Glomerular visceral epithelial cell (primary cell): ENCODE measurements around the gene PLA2G5.
"Not testable (repeated sequence)": the region's sequence is repeated elsewhere in the genome, so short reads cannot be mapped to it uniquely, and the experiment has no call there.

Source experiments
- DNase-seq: peaks from one replicate; pipeline ENCODE4 v3.0.0-alpha.2; 2016; ENCODE audit errors: extremely low spot score

PLA2G5 gene, protein sequence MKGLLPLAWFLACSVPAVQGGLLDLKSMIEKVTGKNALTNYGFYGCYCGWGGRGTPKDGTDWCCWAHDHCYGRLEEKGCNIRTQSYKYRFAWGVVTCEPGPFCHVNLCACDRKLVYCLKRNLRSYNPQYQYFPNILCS

DNA sequence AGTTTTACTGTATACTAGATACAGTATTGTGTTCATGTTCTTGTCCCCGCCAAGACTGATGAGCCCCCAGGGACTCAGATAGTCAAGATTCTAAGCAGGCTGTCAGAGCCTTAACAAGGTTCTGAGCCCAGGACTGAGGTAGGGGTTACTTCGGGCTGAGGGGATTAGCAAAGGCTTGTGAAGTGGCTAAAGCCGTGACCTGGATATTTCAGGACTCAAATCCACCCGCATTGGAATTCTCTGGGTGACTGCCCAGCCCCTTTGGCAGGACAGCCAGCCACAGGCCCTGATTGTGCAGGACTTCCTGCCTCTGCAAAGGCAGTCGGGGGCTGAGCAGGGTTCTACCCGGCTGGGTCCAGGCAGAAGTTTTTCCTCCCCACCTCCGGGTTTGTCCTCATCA is at the start of gene PLA2G5:
TSS of gene PLA2G5 (plus strand) at position 321 of the 400 bp plus-strand sequence. CDS start 14,637 bp downstream, outside the sequence.
- no peak for DNase-seq

DNA sequence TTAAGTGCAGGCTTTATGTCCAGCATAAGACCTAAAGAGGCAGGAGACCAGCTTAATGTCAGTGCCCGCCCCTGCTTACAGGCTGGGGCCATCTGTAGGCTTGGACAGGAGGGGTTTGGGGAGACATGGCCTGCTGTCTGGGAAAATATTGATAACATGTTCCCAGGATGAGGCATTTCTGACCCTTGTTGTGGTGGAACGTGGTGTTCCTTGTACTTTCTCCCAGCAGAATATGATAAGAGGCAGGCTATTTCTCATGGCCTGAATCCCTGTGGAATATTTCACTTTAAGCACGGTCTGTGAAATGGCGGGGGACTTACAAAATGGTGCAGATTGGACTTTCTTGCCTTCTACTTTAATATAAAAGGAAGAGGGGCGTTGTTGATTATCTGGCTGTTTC is 41.9 kb upstream of the PLA2G5 start:
- DNase-seq: no peak

DNA sequence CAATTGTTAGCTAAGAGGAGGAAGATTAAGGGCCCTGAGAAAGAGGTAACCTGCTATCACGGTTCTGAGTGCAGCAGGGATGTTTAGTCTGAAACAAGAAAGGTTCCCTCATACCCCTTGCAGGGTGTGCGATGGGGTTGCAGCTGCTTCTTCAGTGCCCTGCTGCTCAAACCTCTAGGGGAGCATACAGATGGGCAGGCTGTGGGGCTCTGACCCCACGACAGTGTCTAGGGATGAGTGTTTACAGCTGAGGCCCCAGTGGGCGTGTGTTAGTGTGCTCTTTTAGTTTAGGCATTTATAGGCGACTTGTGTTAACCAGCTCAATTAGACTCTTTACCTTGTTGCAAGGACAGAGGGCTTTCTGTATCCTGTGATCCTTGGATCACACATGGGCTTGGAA is 41.3 kb upstream of the PLA2G5 start:
- DNase-seq: no peak

DNA sequence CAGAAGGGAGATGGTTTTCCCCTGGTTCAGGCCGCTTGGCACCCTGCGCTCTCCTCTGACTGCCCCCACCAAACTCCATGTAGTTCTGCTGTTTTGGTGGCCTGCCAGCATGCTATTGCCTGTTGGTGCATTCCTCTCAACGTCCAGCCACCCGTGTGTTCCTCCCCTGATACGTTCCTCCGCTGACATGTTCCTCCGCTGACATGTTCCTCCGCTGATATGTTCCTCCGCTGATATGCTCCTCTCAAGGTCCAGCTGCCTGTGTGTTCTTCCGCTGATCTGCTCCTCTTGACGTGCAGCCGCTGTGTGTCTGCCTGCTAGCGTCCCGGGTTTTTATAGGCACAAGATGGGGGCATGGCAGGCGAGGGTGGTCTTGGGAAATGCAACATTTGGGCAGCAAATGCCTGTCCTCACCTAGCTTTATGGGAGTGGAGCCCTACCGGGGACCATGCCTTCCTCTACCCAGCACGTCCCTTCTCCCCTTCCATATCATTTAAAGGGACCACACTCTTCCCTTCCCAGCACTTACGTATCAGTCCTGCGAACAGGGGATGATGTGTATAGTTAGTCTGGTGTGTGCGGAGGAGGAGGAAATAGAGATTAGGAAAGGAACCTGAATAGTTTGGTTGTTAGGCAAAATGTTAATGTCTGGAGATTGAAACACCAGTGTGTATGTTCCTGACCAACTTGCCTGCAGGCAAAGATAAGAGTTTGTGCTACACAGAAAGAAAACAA is 40.6 kb upstream of the PLA2G5 start:
- DNase-seq: no peak

DNA sequence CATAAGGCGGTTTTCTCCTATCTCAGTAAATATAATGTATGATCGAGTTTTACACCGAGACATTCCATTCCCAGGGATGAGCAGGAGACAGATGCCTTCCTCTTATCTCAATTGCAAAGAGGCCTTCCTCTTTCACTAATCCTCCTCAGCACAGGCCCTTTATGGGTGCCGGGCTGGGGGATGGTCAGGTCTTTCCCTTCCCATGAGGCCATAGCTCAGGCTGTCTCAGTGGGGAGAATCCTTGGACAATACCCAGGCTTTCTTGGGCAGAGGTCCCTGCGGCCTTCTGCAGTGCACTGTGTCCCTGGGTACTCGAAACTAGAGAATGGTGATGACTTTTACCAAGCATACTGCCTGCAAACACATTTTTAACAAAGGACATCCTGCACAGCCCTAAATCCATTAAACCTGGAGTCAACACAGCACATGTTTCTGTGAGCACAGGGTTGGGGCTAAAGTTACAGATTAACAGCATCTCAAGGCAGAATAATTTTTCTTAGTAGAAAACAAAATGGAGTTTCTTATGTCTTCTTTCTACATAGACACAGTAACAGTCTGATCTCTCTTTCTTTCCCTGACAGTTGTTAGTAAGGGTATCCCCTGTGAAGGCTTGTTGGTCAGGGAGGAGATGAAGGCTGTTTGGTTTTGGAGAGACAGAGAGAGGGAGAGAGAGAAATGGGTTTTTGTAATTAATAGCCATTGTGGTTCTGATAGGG is 39.4 kb upstream of the PLA2G5 start:
- DNase-seq: not testable (repeated sequence)

DNA sequence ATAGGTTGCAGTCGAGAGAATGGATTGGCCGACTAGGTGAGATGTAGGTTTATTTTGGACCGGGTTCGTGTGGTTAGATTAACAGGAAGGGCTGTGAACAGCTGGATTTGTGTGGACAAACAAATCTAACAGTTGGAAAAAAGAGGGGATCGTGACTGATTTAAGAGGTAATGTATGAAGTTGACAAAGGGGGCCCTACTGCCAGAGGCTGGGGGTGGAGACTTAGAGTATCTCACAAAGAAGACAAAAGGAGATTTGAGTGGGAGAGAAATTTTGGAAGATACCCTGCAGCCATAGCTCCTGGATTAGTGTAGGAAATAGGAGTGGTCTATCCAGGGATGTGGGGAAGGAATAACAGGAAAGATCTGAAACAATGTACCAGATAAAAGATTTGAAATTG is 38.8 kb upstream of the PLA2G5 start:
- no peak for DNase-seq

DNA sequence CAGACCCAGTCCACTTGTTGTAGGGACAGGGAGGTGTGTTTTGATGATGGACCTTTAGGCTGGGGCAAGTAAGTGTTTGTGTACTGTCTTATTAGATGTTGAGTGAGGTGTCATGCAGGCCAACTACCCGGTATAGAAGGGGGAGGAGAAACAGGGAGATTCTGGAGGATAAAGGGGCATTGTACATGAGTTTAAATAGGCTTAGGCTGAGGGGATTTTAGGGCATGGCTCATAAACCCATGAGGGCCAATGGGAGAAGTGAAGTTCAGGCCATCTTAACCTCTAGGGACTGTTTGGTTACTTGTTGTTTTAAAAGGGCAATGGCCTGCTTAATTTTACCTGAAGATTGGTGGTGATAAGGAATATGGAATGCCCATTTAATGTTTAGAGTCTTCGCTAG is 38.2 kb upstream of the PLA2G5 start:
- no peak for DNase-seq

DNA sequence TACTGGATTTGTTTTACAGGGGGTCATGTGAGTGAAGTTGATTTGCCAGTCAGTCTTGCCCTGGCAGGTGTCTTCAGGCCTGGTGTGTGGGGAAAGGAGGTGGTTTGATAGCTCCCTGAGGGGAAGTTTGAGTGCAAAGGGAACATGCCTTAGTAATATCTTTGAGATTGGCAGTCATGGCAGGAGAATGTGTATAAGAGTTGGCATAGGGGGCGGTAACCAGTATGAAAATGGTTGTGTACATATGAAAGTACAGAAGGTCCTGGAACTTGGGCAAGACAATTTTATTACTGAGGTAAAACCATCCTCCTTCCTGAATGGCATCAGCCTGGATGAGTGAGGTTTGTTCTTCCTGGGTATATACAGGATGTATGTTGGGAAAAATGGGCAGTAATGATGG is 37.6 kb upstream of the PLA2G5 start:
- DNase-seq: no peak

DNA sequence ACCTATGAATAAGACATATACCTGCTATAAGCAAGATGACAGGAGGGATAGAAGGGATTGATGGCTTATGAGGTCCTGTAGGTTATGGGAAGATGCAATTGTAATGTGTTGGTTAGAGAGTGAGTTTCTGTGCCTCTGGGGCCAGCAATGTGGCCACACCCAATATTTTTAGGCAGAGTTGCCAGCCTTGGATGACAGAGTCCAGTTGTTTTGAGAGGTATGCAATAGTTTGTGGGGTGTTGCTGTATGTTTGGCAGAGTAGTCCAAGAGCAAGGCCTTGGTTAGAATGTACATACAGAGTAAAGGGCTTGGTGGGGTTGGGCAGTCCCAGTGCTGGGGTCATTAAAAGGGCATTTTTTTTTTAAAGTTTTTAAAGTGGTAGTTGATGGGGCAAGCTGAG is 36.6 kb upstream of the PLA2G5 start:
- no peak for DNase-seq

DNA sequence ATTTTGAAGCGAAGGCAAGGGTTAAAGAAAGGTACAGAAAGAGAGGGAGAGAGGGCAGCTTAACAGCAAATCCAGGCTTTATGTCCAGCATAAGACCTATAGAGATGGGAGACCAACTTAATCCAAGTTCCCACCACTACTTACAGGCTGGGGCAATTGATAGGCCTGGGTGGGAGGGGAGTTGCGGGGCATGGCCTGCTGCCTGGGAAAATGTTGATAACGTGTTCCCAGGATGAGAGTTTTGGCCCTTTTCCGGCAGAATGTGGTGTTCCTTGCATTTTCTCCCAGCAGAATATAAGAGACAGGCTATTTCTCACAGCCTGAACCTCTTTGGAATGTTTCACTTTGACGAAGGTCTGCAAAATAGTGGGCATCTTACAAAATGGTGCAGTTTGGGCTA is 34.9 kb upstream of the PLA2G5 start:
- no peak for DNase-seq

DNA sequence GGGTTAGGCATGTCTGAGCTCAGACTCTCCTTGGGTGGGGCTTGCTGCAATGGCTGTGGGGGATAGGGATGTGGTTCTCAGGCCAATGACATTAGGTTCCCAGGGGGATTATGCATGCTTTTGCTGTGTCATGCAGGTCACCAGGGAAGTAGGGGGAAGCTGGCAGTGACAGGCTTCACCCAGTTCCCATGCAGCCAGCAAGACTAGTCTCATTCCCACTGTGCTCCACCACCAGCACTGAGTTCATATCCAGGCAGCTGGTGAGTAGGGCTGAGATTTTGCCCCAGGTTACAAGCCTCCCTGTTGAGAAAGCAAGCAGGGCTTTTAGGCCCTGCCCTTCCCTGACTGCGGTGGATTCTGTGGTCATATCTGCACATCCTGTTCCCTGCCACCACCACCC is 32.1 kb upstream of the PLA2G5 start:
- no peak for DNase-seq

DNA sequence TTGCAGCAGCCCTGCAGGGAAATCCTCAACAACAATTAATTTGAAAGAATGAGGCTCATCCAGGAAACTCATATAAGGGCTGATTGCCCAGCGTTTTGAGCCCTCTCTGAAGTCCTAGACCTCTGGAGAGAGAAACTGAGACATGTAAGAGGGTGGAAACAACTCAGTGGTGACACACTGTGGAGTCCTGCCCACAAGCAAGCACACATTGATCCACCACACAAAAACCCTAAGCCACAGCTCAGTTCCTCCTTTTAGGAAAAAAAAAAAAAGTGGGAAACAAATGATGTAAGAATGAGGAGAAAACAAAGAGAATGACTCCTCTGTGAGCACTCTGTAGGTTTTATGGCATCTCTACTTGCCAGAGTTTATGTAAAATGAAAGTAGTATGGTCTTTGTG is 22.9 kb upstream of the PLA2G5 start:
- DNase-seq: no peak

DNA sequence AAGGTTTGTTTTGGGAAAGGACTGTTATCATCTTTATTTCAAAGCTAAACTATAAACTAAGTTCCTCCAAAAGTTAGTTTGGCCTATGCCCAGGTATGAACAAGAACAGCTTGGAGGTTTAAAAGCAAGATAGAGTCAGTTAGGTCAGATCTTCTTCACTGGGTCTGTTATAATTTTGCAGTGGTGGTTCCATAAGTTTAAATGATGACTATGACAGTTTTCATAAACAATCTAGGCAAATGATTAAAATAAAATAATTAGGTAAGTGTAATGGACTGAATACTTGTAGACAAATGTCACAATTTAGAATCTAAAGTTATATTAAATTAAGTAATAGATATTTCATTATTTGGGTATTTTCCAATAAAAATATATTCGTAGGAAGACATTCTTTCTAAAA is 21.4 kb upstream of the PLA2G5 start:
- DNase-seq: no peak

DNA sequence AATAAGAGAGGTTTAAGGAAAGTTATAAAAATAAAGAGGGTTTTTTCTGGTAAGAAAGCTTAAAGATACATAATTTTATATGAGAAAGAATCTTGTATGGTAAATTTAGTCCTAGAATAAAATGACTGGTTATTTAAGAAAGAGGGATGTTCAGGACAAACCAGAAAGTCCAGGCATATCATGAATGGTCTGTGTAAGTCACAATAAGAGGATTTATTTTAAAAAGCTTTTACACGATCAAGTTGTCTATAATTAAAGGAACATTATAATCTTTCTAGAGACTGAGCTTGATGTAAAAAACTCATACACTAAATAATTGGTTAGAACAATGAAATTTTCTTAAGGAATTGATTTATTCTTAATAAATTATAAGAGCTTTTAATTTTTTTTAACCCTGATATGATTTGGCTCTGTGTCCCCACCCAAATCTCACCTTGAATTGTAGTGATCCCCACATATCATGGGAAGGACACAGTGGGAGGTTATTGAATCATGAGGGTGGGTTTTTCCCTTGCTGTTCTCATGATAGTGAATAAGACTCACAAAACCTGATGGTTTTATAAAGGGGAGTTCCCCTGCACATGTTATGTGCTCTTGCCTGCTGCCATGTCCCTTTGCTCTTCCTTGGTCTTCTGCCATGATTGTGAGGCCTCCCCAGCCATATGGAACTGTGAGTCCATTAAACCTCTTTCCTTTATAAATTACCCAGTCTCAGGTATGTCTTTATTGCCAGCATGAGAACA is 20.8 kb upstream of the PLA2G5 start:
- not testable (repeated sequence) for DNase-seq

DNA sequence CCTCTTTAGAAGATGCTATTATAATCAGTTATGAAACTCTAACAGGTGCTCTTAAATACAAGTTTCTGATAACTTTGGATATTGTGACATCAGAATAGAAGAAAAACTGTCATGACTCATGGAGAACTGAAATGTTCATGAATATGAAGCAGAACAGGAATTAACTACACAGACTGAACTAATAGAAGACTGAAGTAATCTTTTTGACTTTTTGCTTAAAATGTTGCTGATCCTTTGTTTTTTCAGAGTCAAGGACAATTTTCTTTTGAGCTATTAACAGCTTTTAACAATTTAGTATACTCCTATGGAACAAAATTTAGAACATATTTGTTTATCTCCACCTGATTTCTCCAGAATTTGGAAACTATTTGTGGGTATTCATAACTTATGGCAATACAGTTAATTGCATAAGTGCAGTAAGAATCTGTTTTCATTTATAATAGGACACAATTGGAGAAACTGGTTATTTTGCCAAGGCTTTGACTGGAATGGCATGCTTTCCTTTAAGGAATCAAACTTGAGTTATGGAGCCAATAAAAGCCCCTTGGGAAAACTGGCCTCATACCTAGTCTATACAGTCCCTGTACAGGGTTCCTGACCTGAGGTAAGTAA is 18.7 kb upstream of the PLA2G5 start:
- DNase-seq: no peak

DNA sequence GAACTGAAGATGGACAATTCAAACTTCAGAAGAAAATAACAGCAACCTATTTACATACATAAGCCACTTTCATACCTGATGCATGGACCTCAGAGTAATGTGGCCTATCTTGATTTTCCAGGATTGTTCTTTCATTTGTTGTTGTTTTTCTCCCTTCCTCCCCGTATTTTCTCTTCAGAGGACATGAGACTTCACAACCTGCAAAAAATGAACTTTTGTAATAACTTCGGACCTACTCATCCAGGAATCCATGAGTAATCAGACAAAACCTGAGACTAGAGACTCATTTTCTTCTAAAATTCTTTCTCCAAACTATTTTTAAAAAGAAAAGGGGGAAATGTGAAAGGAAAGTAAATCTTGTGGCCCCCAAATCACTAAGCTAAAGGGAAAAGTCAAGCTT is 17.6 kb upstream of the PLA2G5 start:
- no peak for DNase-seq

DNA sequence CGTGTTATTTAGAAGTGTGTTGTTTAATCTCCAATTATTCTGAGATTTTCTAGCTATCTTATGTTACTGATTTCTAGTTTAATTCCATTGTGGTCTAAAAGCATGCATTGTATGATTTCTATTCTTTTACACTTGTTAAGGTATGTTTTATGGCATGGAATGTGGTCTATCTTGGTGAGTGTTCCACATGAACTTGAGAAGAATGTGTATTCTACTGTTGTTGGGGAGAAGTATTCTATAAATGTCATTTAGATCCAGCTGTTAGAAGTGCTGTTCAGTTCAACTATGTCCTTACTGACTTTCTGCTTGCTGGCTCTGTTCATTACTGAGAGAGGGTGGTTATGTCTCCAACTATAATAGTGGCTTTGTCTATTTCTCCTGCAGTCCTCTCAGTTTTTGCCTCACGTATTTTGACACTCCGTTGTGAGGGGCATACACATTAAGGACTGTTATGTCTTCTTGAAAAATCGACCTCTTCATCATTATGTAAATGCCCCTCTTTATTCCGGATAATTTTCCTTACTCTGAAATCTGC is 12.0 kb upstream of the PLA2G5 start:
- DNase-seq: no peak

DNA sequence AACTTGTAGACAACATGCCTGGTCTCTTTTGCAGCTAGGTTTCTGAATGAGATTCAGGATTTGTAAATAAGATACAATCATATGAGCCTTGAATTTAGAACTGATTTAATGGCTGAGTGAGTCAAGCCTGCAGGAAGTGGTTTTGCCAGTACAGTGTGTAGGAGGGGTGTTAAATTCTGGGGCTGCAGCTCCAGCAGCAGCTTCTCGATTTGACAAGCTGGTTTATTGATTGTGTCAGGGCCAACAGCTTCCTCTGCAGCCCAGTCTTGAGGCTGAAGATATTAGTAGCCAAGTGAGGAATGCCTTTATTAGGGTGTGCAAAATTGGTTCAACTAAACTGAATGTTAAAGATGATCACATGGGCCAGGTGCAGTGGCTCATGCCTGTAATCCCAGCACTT is 11.5 kb upstream of the PLA2G5 start:
- DNase-seq: peak; percentile 35

DNA sequence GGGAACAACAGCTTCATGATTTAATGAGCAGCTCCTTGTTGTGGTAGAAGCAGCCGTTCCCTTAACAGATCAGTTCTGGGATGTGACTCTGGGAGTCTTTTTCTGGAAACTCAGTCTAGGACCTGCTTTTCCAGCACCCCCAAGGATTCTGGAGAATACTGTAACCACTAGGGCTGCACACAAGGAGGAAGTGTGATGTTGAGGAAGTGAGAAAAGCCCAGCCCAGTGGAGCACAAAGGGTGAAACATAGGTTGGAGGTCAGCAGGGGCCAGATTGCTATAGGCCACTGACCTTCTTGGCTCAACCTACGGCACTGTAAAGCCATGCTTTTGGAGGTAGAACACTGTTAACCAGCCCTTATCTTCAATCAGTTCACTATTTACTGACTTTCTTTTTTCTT is 10.1 kb upstream of the PLA2G5 start:
- DNase-seq: no peak

DNA sequence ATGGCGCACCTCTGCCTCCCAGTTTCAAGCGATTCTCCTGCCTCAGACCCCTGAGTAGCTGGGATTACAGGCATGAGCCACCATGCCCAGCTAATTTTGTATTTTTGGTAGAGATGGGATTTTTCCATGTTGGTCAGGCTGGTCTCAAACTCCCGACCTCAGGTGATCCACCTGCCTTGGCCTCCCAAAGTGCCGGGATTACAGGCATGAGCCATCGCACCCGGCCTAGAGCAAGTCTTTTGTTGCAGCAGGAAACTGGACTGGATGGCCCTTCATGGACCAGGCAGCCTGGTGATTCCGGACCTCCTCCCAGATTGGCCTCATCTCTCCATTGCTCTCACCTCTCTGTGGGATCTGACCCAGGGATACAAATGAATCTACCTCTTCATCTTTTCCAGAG is 9.2 kb upstream of the PLA2G5 start:
- DNase-seq: not testable (repeated sequence)

DNA sequence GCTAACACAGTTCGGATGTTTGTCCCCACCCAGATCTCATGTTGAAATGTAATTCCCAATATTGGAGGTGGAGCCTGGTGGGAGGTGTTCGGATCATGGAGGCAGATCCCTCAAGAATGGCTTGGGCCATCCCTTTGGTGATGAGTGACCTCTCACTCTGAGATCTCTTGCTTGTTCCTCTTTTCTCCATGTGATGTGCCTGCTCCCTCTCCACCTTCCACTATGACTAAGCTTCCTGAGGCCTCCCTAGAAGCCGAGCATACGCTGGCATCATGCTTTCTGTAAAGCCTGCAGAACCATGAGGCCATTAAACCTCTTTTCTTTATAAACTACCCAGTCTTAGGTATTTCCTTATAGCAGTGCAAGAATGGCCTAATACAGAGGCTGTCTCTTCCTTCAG is 8.1 kb upstream of the PLA2G5 start:
- DNase-seq: no peak

DNA sequence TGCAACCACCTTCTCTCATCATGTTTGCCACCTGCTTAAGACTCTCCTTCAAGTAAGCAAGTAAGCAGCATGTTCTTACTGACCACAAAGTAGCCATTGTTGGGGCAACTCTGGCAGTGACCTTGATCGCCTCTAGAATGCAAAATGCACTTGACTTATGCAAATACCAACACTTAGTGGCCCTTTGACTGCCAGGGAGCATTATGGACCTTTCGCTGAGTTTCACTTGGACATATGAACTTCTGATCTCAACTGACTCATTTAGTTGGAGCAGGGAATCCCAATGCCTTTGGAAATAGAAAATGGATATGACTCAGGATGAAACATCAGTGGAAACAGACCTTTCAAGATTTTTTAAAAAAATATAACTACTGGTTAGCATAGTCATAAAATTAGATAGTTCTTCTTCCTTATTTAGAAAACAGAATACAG is 6.1 kb upstream of the PLA2G5 start:
- peak; percentile 16 for DNase-seq
